Endothelial cell of umbilical vein (primary cell): Measurements from ENCODE around the gene CSHL1. TPM values are rescaled to one million over a fixed set of nuclear protein-coding genes. Genes with fewer than 3 reads are reported as not detected.

ENCODE experiments used
- BruUV-seq: library from RNA; stranded (reverse); fragments of 400-500 nt; replicated peaks from 2 replicates; lab custom pipeline; 2021; lab: Mats Ljungman, UMichigan
- CTCF ChIA-PET: fragments of 300-600, 350-600 bp; sonication (Branson Sonifier 250); formaldehyde crosslinking; loops from one replicate; lab custom pipeline; 2021; ENCODE audit warnings: antibody characterized with exemption, inconsistent platforms; lab: Charles Lee
- POLR2A ChIA-PET: fragments of 300-600, 350-600 bp; sonication (Branson Sonifier 250); formaldehyde crosslinking; loops from one replicate; lab custom pipeline; 2021; ENCODE audit warnings: antibody characterized with exemption, inconsistent platforms; lab: Charles Lee
- DNase-seq: peaks from one replicate; pipeline ENCODE4 v3.0.0-alpha.2; 2011; ENCODE audit warnings: low read depth, low spot score
- FAIRE-seq: peaks from 2 replicates; lab custom pipeline; 2011; peaks lifted over from hg19 to GRCh38; lab: Jason Lieb, UNC
- H2AFZ ChIP-seq: 2 replicates; pipeline ENCODE4 v1.6.0; 2012; ENCODE audit warnings: low read depth, low read length, control low read depth, inconsistent platforms
- H3K27ac ChIP-seq: 2 replicates; pipeline ENCODE4 v1.5.1; 2011; ENCODE audit warnings: low read depth, mild to moderate bottlenecking, control low read depth, low read length, moderate library complexity; ENCODE audit not compliant: insufficient read depth
- H3K27me3 ChIP-seq, 2 experiments: 2 replicates each; pipeline versions ENCODE4 v1.6.0 to v1.6.1; 2011; ENCODE audit warnings: low read length in 2 of 2, mixed read lengths in 1 of 2; ENCODE audit not compliant: control insufficient read depth in 2 of 2, insufficient read depth in 2 of 2
- H3K36me3 ChIP-seq, 2 experiments: 2 replicates in 1 of 2; 3 replicates in 1 of 2; pipeline ENCODE4 v1.5.1; 2011; ENCODE audit warnings: low read length in 2 of 2, mild to moderate bottlenecking in 1 of 2, moderate library complexity in 1 of 2; ENCODE audit not compliant: control insufficient read depth in 2 of 2, insufficient read depth in 2 of 2; ENCODE audit errors: extremely low read depth in 1 of 2
- H3K4me1 ChIP-seq: 3 replicates; pipeline ENCODE4 v1.5.1; 2011; ENCODE audit warnings: mild to moderate bottlenecking, low read length; ENCODE audit not compliant: control insufficient read depth, insufficient read depth; ENCODE audit errors: extremely low read depth
- H3K4me2 ChIP-seq: 2 replicates; pipeline ENCODE4 v1.6.1; 2011; ENCODE audit warnings: low read length, control low read depth, mixed read lengths; ENCODE audit not compliant: insufficient read depth
- H3K4me3 ChIP-seq, 3 experiments: fragments of 200-600 bp in 1 of 3; sonication (generic), shearing (Covaris generic) in 1 of 3; replicated peaks in 1 of 3; 2 replicates each; pipeline ENCODE4 v1.5.1; 2011 to 2016; ENCODE audit warnings: control low read depth in 3 of 3, low read length in 3 of 3, mild to moderate bottlenecking in 2 of 3, inconsistent platforms in 1 of 3, low read depth in 1 of 3, moderate library complexity in 1 of 3; ENCODE audit not compliant: insufficient read depth in 1 of 3
- H3K79me2 ChIP-seq: 2 replicates; pipeline ENCODE4 v1.6.0; 2012; ENCODE audit warnings: low read length, inconsistent platforms; ENCODE audit not compliant: control insufficient read depth, insufficient read depth
- H3K9ac ChIP-seq: replicated peaks from 2 replicates; pipeline ENCODE3; 2011; ENCODE audit warnings: low read length, control low read depth; ENCODE audit not compliant: insufficient read depth; ENCODE audit errors: extremely low read depth
- H3K9me1 ChIP-seq: replicated peaks from 3 replicates; pipeline ENCODE4 v1.6.0; 2011; ENCODE audit warnings: mild to moderate bottlenecking, low read length; ENCODE audit not compliant: control insufficient read depth, insufficient read depth; ENCODE audit errors: extremely low read depth
- H3K9me3 ChIP-seq: replicated peaks from 2 replicates; pipeline ENCODE4 v1.5.1; 2012; ENCODE audit warnings: low read length, inconsistent platforms; ENCODE audit not compliant: control insufficient read depth, insufficient read depth
- H4K20me1 ChIP-seq: replicated peaks from 2 replicates; pipeline ENCODE3; 2011; ENCODE audit warnings: mild to moderate bottlenecking, low read length; ENCODE audit not compliant: control insufficient read depth, insufficient read depth; ENCODE audit errors: extremely low read depth
- CTCF ChIP-seq, 2 donors: IDR thresholded peaks; 1 replicate in 1 of 2; 2 replicates in 1 of 2; pipeline ENCODE4 v1.5.1; 2011; ENCODE audit warnings: low read length in 2 of 2, mild to moderate bottlenecking in 2 of 2, moderate library complexity in 2 of 2, control low read depth in 1 of 2, inconsistent platforms in 1 of 2, low read depth in 1 of 2; ENCODE audit not compliant: insufficient read depth in 1 of 2; ENCODE audit errors: extremely low read depth in 1 of 2
- EZH2 ChIP-seq: IDR thresholded peaks from 2 replicates; pipeline ENCODE4 v1.6.1; 2012; ENCODE audit warnings: borderline replicate concordance, low read depth, mild to moderate bottlenecking, moderate library complexity, low read length, inconsistent platforms; ENCODE audit not compliant: severe bottlenecking
- FOS ChIP-seq: IDR thresholded peaks from 2 replicates; pipeline ENCODE4 v1.6.1; 2011; ENCODE audit warnings: mild to moderate bottlenecking, low read length, moderate library complexity, borderline replicate concordance; ENCODE audit not compliant: insufficient read depth
- GATA2 ChIP-seq: IDR thresholded peaks from 2 replicates; pipeline ENCODE4 v1.7.0; 2011; ENCODE audit warnings: low read depth, mild to moderate bottlenecking, moderate library complexity, mixed read lengths, low read length; ENCODE audit not compliant: insufficient read length, insufficient read depth
- JUN ChIP-seq: IDR thresholded peaks from 2 replicates; pipeline ENCODE4 v1.6.1; 2011; ENCODE audit warnings: borderline replicate concordance, low read depth; ENCODE audit not compliant: insufficient read length, insufficient read depth
- MAX ChIP-seq: IDR thresholded peaks from 2 replicates; pipeline ENCODE4 v1.6.1; 2011; ENCODE audit not compliant: insufficient read depth, insufficient read length
- MYC ChIP-seq: IDR thresholded peaks from one replicate; pipeline ENCODE4 v1.6.1; 2011; ENCODE audit warnings: mild to moderate bottlenecking, low read depth, low read length
- POLR2A ChIP-seq: IDR thresholded peaks from 2 replicates; pipeline ENCODE4 v1.6.1; 2012; ENCODE audit warnings: low read depth, mild to moderate bottlenecking, control low read depth, low read length
- POLR2AphosphoS5 ChIP-seq: IDR thresholded peaks from 2 replicates; pipeline ENCODE4 v1.6.1; 2012; ENCODE audit warnings: low read depth, mild to moderate bottlenecking, control low read depth, low read length, moderate library complexity; ENCODE audit not compliant: insufficient read depth
- dilution Hi-C: fragments of 300-500 bp; cut with MboI; formaldehyde crosslinking; loops from one replicate; pipeline ENCODE4 v1.15.0; 2019; ENCODE audit warnings: low sequenced_read_pairs; ENCODE audit not compliant: extremely low pct_ligation_motif_present
- intact Hi-C: fragments of 100-400 bp; cut with micrococcal nuclease; formaldehyde crosslinking; loops from one replicate; pipeline ENCODE4 v1.10.0; 2022
- polyA plus RNA-seq, 4 experiments: library from polyadenylated mRNA; depleted of rRNA in 3 of 4; stranded (reverse) in 3 of 4; unstranded in 1 of 4; fragments of >200 nt; gene quantifications; 2 replicates each; pipeline versions ENCODE4 v1.2.1 to v1.2.3, GENCODE V29; 2011 to 2012; ENCODE audit warnings: missing spikeins in 1 of 4
- total RNA-seq: library from RNA; stranded (reverse); gene quantifications from 2 replicates; pipeline ENCODE4 v1.2.3, GENCODE V29; 2021

CSHL1 gene
- total and polyA plus RNA-seq, 2 donors (not counting 3 experiments of a cell fraction or from before 2014, with no cell fraction given): not detected

DNA sequence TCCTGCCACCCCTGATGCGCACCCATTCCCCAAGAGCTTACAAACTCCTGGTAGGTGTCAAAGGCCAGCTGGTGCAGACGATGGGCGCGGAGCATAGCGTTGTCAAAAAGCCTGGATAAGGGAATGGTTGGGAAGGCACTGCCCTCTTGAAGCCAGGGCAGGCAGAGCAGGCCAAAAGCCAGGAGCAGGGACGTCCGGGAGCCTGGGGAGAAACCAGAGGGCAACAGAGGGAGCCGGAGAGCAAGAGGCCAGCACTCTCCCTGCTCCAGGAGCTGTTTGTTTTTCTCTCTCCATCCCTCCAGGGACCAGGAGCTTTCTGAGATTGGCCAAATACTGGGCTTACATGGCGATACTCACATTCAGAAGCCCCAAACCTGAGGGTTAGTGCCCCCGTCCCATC is 7.2 kb upstream of the CSHL1 start:
- DNase-seq: no peak
- Histone ChIP-seq H3K4me1 (no peaks in the 10 kb centered on the region), H3K27me3 (peaks cover 0 to 3% of the 10 kb centered on the region in 2 experiments), H2AFZ (no peak overlapping the region), H3K9me3 (no peaks in the 10 kb centered on the region), H3K9ac (no peak overlapping the region), H3K79me2 (no peaks in the 10 kb centered on the region), H3K36me3 (no peaks in the 10 kb centered on the region), H3K27ac (no peak overlapping the region), H3K4me3 (no peak overlapping the region), H4K20me1 (no peaks in the 10 kb centered on the region), H3K4me2 (no peak overlapping the region), H3K9me1 (no peaks in the 10 kb centered on the region)
- FAIRE-seq: no peak
- POLR2A ChIA-PET: no interaction called here
- dilution Hi-C loops: no loop called here
- TF ChIP-seq POLR2AphosphoS5 (no peak), MYC (no peak), FOS (no peak), CTCF (IDR thresholded peaks at IDR 0.05; ENCODE audit: extremely low read depth in 1 of 2, insufficient read depth in 1 of 2, low read depth in 1 of 2, low read length in 2 of 2) (no peak), GATA2 (no peak), POLR2A (no peak)
- no TSS peak for BruUV-seq
- CTCF ChIA-PET: interaction anchor here (0.8 to 7.3 kb wide), 16 partner anchors 12 to 217 kb away, joined by 3 to 183 read pairs (median 9); partner anchors contain the start of gene PRR29
- intact Hi-C loops: no loop called here

DNA sequence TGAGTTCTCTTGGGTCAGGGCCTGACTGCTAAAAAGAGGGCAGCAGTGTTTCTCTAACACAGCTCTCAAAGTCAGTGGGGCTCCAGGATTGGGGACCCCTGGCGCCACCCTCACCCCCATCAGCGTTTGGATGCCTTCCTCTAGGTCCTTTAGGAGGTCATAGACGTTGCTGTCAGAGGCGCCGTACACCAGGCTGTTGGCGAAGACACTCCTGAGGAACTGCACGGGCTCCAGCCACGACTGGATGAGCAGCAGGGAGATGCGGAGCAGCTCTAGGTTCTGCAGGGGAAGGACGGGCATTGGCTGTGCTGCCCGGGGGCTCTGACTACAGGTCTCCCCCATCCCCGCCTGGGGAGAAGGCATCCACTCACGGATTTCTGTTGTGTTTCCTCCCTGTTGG is 6.6 kb upstream of the CSHL1 start:
- ChIA-PET POLR2A (no interaction called here), CTCF (interaction anchor here (1.0 to 7.3 kb wide), 10 partner anchors 11 to 215 kb away, joined by 3 to 183 read pairs (median 18); partner anchors contain the start of gene PRR29)
- Histone ChIP-seq H3K27ac (no peak overlapping the region), H2AFZ (no peak overlapping the region), H3K4me3 (no peak overlapping the region), H3K4me1 (no peaks in the 10 kb centered on the region), H3K4me2 (no peak overlapping the region), H3K79me2 (no peaks in the 10 kb centered on the region), H3K9ac (no peak overlapping the region), H3K27me3 (peaks cover 0 to 3% of the 10 kb centered on the region in 2 experiments), H3K9me1 (no peaks in the 10 kb centered on the region), H3K9me3 (no peaks in the 10 kb centered on the region), H3K36me3 (no peaks in the 10 kb centered on the region), H4K20me1 (no peaks in the 10 kb centered on the region)
- DNase-seq (no peak), FAIRE-seq (no peak)
- intact Hi-C loops (no loop called here), dilution Hi-C loops (no loop called here)
- TF ChIP-seq FOS (no peak), MAX (no peak), JUN (no peak), GATA2 (no peak), POLR2A (no peak), EZH2 (no peak), MYC (no peak), CTCF (IDR thresholded peaks at IDR 0.05; ENCODE audit: extremely low read depth in 1 of 2, insufficient read depth in 1 of 2, low read depth in 1 of 2, low read length in 2 of 2) (no peak), POLR2AphosphoS5 (no peak)
- no TSS peak for BruUV-seq
